Measurements from ENCODE around the gene ITPR1.

GRCh38 chr3:4685673-4686345 is 192.7 kb downstream of the ITPR1 start:
- TF ChIP-seq ZNF8 (CRISPR knock-in tag; IDR thresholded peaks at IDR 0.05) (no peak), SNAI2 (CRISPR knock-in tag; IDR thresholded peaks at IDR 0.05) (no peak), ZFP3 (CRISPR knock-in tag; IDR thresholded peaks at IDR 0.05) (no peak), ZFP30 (CRISPR knock-in tag; IDR thresholded peaks at IDR 0.05) (no peak), ESRRG (CRISPR knock-in tag; IDR thresholded peaks at IDR 0.05) (no peak), ZNF70 (CRISPR knock-in tag; IDR thresholded peaks at IDR 0.05) (no peak), BACH2 (CRISPR knock-in tag; IDR thresholded peaks at IDR 0.05; ENCODE audit: borderline replicate concordance) (no peak)
- TF ChIP-seq, protein P1, sequence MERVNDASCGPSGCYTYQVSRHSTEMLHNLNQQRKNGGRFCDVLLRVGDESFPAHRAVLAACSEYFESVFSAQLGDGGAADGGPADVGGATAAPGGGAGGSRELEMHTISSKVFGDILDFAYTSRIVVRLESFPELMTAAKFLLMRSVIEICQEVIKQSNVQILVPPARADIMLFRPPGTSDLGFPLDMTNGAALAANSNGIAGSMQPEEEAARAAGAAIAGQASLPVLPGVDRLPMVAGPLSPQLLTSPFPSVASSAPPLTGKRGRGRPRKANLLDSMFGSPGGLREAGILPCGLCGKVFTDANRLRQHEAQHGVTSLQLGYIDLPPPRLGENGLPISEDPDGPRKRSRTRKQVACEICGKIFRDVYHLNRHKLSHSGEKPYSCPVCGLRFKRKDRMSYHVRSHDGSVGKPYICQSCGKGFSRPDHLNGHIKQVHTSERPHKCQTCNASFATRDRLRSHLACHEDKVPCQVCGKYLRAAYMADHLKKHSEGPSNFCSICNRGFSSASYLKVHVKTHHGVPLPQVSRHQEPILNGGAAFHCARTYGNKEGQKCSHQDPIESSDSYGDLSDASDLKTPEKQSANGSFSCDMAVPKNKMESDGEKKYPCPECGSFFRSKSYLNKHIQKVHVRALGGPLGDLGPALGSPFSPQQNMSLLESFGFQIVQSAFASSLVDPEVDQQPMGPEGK (CRISPR knock-in tag; IDR thresholded peaks at IDR 0.05; ENCODE audit: borderline replicate concordance): no peak

Data from SK-N-SH treated with all-trans-retinoic acid at 6 μM for 48 hours (cell line).